Lung (tissue), 12 donors: ENCODE data around the gene RASGRP3. TPM values are rescaled to one million over a fixed set of nuclear protein-coding genes. Genes with fewer than 3 reads are reported as not detected.

Experiments
- ATAC-seq: fragments of 200-7000 bp; cut with Tn5 transposase; one replicate; pipeline ENCODE4 v1.9.1; 2020; ENCODE audit warnings: moderate number of reproducible peaks; ENCODE audit not compliant: insufficient read depth, low FRiP score
- DNase-seq, 3 donors: peaks; one replicate each; pipeline ENCODE4 v3.0.0-alpha.2; 2013 to 2017
- H3K27ac ChIP-seq, 2 donors: one replicate each; pipeline ENCODE4 v1.5.1; 2013; ENCODE audit warnings: mild to moderate bottlenecking in 2 of 2, moderate library complexity in 2 of 2, control low read depth in 1 of 2, inconsistent platforms in 1 of 2, low read depth in 1 of 2, low read length in 1 of 2
- H3K27me3 ChIP-seq, 3 donors: one replicate each; pipeline ENCODE4 v1.5.1; 2013; ENCODE audit warnings: low read length in 2 of 3; ENCODE audit not compliant: control insufficient read depth in 3 of 3, insufficient read depth in 3 of 3
- H3K36me3 ChIP-seq, 4 donors: one replicate each; pipeline ENCODE4 v1.5.1; 2013; ENCODE audit warnings: low read length in 4 of 4, mild to moderate bottlenecking in 1 of 4, moderate library complexity in 1 of 4; ENCODE audit not compliant: control insufficient read depth in 4 of 4, insufficient read depth in 4 of 4
- H3K4me1 ChIP-seq, 5 donors: one replicate each; pipeline ENCODE4 v1.5.1; 2013; ENCODE audit warnings: low read length in 5 of 5, mild to moderate bottlenecking in 2 of 5, moderate library complexity in 1 of 5; ENCODE audit not compliant: control insufficient read depth in 5 of 5, insufficient read depth in 5 of 5
- H3K4me3 ChIP-seq: one replicate; pipeline ENCODE4 v1.5.1; 2013; ENCODE audit warnings: mild to moderate bottlenecking, control low read depth, moderate library complexity
- H3K9ac ChIP-seq, 2 donors: one replicate each; pipeline ENCODE4 v1.5.1; 2013; ENCODE audit warnings: low read length in 2 of 2, control low read depth in 1 of 2; ENCODE audit not compliant: insufficient read depth in 1 of 2
- H3K9me3 ChIP-seq, 4 donors: one replicate each; pipeline ENCODE4 v1.5.1; 2013; ENCODE audit warnings: low read length in 3 of 4, mild to moderate bottlenecking in 1 of 4, moderate library complexity in 1 of 4; ENCODE audit not compliant: control insufficient read depth in 4 of 4, insufficient read depth in 3 of 4
- CTCF ChIP-seq: IDR thresholded peaks from 2 replicates; pipeline ENCODE4 v1.5.1; 2012; ENCODE audit warnings: mild to moderate bottlenecking; ENCODE audit errors: control extremely low read depth, extremely low read depth
- WGBS, 2 donors: extraction: QIAGEN DNeasy Blood & Tissue Kit; methylation state at CpG; one replicate each; pipeline ENCODE4 v1.1.7; 2013; 5-methylcytosine and 5-hydroxymethylcytosine counted together
- polyA plus RNA-seq, 2 donors: library from polyadenylated mRNA; stranded (reverse); fragments of 200-250 nt; gene quantifications; one replicate each; pipeline ENCODE4 v1.2.1, GENCODE V29; 2013
- total RNA-seq, 2 donors: library from RNA; depleted of rRNA in 1 of 2; stranded (reverse); fragments of >200 nt in 1 of 2; gene quantifications; one replicate each; pipeline ENCODE4 v1.2.1, GENCODE V29; 2014 to 2021
- donor health status: control.
- donor health status: control.
- donor health status: Bipolar disorder and iron deficiency.
- donor health status: healthy.
- donor health status: DM: yes; HTN: yes; CAD: no.

RASGRP3 gene
- total and polyA plus RNA-seq, 4 donors, result 3.6 to 36.6 (median 10.5) TPM

GRCh38 chr2:33444967-33445366, 31.5 kb upstream of the RASGRP3 start:
- ATAC-seq (no peak), DNase-seq (no peak)
- H3K9ac ChIP-seq, result no peak overlapping the region
- no peaks in the 10 kb centered on the region for H3K4me1 ChIP-seq
- no peaks in the 10 kb centered on the region for H3K36me3 ChIP-seq
- no peaks in the 10 kb centered on the region for H3K9me3 ChIP-seq
- TF ChIP-seq CTCF, result no peak
- H3K4me3 ChIP-seq, result no peak overlapping the region
- no peaks in the 10 kb centered on the region for H3K27me3 ChIP-seq
- H3K27ac ChIP-seq, result no peak overlapping the region
- WGBS, 2 donors, result 58 to 65% methylated on average over 2 of the region's 2 CpGs

- no peak overlapping the region for H3K4me3 ChIP-seq
- no peak for DNase-seq
- TF ChIP-seq CTCF, result no peak
- H3K9me3 ChIP-seq, result peaks cover 0 to 6% (median 2%) of the 10 kb centered on the region in 4 donors
- no peak overlapping the region for H3K9ac ChIP-seq
- WGBS, 2 donors, result 60 to 79% methylated on average over 2 of the region's 2 CpGs
- H3K27ac ChIP-seq, result no peak overlapping the region
- no peaks in the 10 kb centered on the region for H3K27me3 ChIP-seq
- no peaks in the 10 kb centered on the region for H3K4me1 ChIP-seq
- ATAC-seq, result no peak
- H3K36me3 ChIP-seq, result no peaks in the 10 kb centered on the region
Measured at GRCh38 chr2:33448220-33448899, 28.1 kb upstream of the RASGRP3 start.

GRCh38 chr2:33451214-33451613, 25.2 kb upstream of the RASGRP3 start:
- no peaks in the 10 kb centered on the region for H3K36me3 ChIP-seq
- H3K27me3 ChIP-seq, result no peaks in the 10 kb centered on the region
- no peak overlapping the region for H3K9ac ChIP-seq
- WGBS, 2 donors, result 71 to 77% methylated on average over 1 of the region's 1 CpG
- H3K4me1 ChIP-seq, result no peaks in the 10 kb centered on the region
- ATAC-seq (no peak), DNase-seq (no peak)
- peaks cover 0 to 6% (median 2%) of the 10 kb centered on the region in 4 donors for H3K9me3 ChIP-seq
- no peak overlapping the region for H3K4me3 ChIP-seq
- TF ChIP-seq CTCF, result no peak
- no peak overlapping the region for H3K27ac ChIP-seq

- no peak overlapping the region for H3K4me3 ChIP-seq
- WGBS, 2 donors, result 96 to 100% methylated on average over 1 of the region's 1 CpG
- H3K9ac ChIP-seq, result no peak overlapping the region
- ATAC-seq (no peak), DNase-seq (no peak)
- no peak for TF ChIP-seq CTCF
- H3K27ac ChIP-seq, result no peak overlapping the region
- H3K27me3 ChIP-seq, result no peaks in the 10 kb centered on the region
- no peaks in the 10 kb centered on the region for H3K36me3 ChIP-seq
- H3K9me3 ChIP-seq, result peaks cover 0 to 6% (median 2%) of the 10 kb centered on the region in 4 donors
- no peaks in the 10 kb centered on the region for H3K4me1 ChIP-seq
Measured at GRCh38 chr2:33451825-33452224, 24.6 kb upstream of the RASGRP3 start.
